A673 (cell line): Measurements from ENCODE around the gene MKNK2. TPM values are rescaled to one million over a fixed set of nuclear protein-coding genes. Genes with fewer than 3 reads are reported as not detected.

ENCODE experiments used
- BruUV-seq: library from RNA; stranded (reverse); fragments of 400-500 nt; replicated peaks from 2 replicates; lab custom pipeline; 2021; lab: Mats Ljungman, UMichigan
- CTCF ChIA-PET: fragments of 300-600 bp; sonication (Branson Sonifier 250); formaldehyde crosslinking; loops from one replicate; lab custom pipeline; 2022; ENCODE audit warnings: antibody characterized with exemption; lab: Charles Lee
- POLR2A ChIA-PET: fragments of 300-600 bp; sonication (Branson Sonifier 250); formaldehyde crosslinking; loops from one replicate; lab custom pipeline; 2022; ENCODE audit warnings: antibody characterized with exemption; ENCODE audit not compliant: low non-redundant PET; lab: Charles Lee
- DNase-seq: peaks from one replicate; pipeline ENCODE4 v3.0.0-alpha.2; 2015; ENCODE audit warnings: low spot score
- H3K27ac ChIP-seq: fragments of 200-600 bp; sonication (generic); 2 replicates; pipeline ENCODE4 v1.5.1; 2016; ENCODE audit warnings: mixed run types, low read depth, mild to moderate bottlenecking, mixed read lengths, antibody characterized with exemption, low read length; ENCODE audit not compliant: poor library complexity, severe bottlenecking
- H3K27me3 ChIP-seq: fragments of 200-600 bp; sonication (generic); replicated peaks from 2 replicates; pipeline ENCODE4 v1.6.1; 2017; ENCODE audit warnings: mixed run types, low read depth, mild to moderate bottlenecking, mixed read lengths, antibody characterized with exemption, low read length; ENCODE audit not compliant: insufficient read depth, poor library complexity
- H3K36me3 ChIP-seq: fragments of 200-600 bp; sonication (generic); 2 replicates; pipeline ENCODE4 v1.6.1; 2016; ENCODE audit warnings: mixed run types, mild to moderate bottlenecking, mixed read lengths, antibody characterized with exemption, low read length; ENCODE audit not compliant: insufficient read depth, poor library complexity, severe bottlenecking
- H3K4me1 ChIP-seq: fragments of 200-600 bp; sonication (generic); 2 replicates; pipeline ENCODE4 v1.6.1; 2017; ENCODE audit warnings: mixed run types, mild to moderate bottlenecking, mixed read lengths, antibody characterized with exemption, low read length; ENCODE audit not compliant: insufficient read depth, poor library complexity, severe bottlenecking
- H3K4me3 ChIP-seq: fragments of 200-600 bp; sonication (generic); 2 replicates; pipeline ENCODE4 v1.5.1; 2016; ENCODE audit warnings: low read depth, mixed run types, mild to moderate bottlenecking, mixed read lengths, low read length; ENCODE audit not compliant: poor library complexity, severe bottlenecking
- H3K9me3 ChIP-seq: fragments of 200-600 bp; sonication (generic); 2 replicates; pipeline ENCODE4 v1.6.1; 2016; ENCODE audit warnings: mixed run types, low read depth, mild to moderate bottlenecking, mixed read lengths, antibody characterized with exemption, low read length; ENCODE audit not compliant: poor library complexity, severe bottlenecking
- EZH2 ChIP-seq: fragments of 200-600 bp; sonication (generic); IDR thresholded peaks from 2 replicates; pipeline ENCODE4 v1.6.1; 2017; ENCODE audit warnings: borderline replicate concordance, low read depth, mild to moderate bottlenecking, mixed read lengths, antibody characterized with exemption, low read length; ENCODE audit not compliant: poor library complexity, severe bottlenecking
- intact Hi-C: fragments of 100-400 bp; cut with micrococcal nuclease; formaldehyde crosslinking; loops from one replicate; pipeline ENCODE4 v1.10.0; 2022; ENCODE audit not compliant: unreplicated experiment
- total RNA-seq: library from RNA; stranded (reverse); gene quantifications from 2 replicates; pipeline ENCODE4 v1.2.3, GENCODE V29; 2021
- TF ChIP-seq, protein P1 (sequence below): fragments of 300-800, 200-600 bp; sonication (generic); conservative IDR thresholded peaks from 2 replicates; pipeline ENCODE4 v1.5.1; 2017; ENCODE audit warnings: low read depth, mild to moderate bottlenecking, antibody characterized with exemption, low read length, moderate library complexity, mixed read lengths

Gene MKNK2
- total RNA-seq, 1 experiment from 2014 or later = 106 TPM

DNA sequence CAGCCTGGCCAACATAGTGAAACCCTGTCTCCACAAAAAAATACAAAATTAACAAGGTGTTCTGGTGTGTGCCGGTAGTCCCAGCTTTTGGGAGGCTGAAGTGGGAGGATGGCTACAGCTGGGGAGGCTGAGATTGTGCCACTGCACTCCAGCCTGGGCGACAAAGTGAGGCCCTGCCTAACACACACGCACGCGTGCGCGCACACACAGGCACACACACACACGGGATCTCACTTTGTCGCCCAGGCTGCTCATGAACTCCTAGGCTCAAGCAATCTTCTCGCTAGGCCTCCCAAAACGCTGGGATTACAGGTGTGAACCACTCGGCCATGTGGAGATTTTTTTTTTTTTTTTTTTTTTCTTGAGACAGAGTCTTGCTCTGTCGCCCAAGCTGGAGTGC, 32.3 kb downstream of the MKNK2 start:
- POLR2A ChIA-PET = interaction anchor here (0.6 kb wide), 1 partner anchor 23 kb away, joined by 3 read pairs; no protein-coding TSS in a partner anchor
- BruUV-seq = no TSS peak
- TF ChIP-seq, protein P1, sequence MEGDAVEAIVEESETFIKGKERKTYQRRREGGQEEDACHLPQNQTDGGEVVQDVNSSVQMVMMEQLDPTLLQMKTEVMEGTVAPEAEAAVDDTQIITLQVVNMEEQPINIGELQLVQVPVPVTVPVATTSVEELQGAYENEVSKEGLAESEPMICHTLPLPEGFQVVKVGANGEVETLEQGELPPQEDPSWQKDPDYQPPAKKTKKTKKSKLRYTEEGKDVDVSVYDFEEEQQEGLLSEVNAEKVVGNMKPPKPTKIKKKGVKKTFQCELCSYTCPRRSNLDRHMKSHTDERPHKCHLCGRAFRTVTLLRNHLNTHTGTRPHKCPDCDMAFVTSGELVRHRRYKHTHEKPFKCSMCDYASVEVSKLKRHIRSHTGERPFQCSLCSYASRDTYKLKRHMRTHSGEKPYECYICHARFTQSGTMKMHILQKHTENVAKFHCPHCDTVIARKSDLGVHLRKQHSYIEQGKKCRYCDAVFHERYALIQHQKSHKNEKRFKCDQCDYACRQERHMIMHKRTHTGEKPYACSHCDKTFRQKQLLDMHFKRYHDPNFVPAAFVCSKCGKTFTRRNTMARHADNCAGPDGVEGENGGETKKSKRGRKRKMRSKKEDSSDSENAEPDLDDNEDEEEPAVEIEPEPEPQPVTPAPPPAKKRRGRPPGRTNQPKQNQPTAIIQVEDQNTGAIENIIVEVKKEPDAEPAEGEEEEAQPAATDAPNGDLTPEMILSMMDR = no peak
- TF ChIP-seq EZH2 = no peak
- no peaks in the 10 kb centered on the region for H3K36me3 ChIP-seq
- DNase-seq = no peak
- H3K27ac ChIP-seq = no peak overlapping the region
- no peaks in the 10 kb centered on the region for H3K27me3 ChIP-seq
- no peaks in the 10 kb centered on the region for H3K9me3 ChIP-seq
- CTCF ChIA-PET = interaction anchor here (0.6 to 0.7 kb wide), 3 partner anchors 30 to 810 kb away, joined by 3 to 7 read pairs (median 5); no protein-coding TSS in a partner anchor
- no peaks in the 10 kb centered on the region for H3K4me1 ChIP-seq
- H3K4me3 ChIP-seq = no peak overlapping the region
- intact Hi-C loops = loop anchor here (1.0 kb wide), 1 partner anchor 51 kb away; no protein-coding TSS in a partner anchor

DNA sequence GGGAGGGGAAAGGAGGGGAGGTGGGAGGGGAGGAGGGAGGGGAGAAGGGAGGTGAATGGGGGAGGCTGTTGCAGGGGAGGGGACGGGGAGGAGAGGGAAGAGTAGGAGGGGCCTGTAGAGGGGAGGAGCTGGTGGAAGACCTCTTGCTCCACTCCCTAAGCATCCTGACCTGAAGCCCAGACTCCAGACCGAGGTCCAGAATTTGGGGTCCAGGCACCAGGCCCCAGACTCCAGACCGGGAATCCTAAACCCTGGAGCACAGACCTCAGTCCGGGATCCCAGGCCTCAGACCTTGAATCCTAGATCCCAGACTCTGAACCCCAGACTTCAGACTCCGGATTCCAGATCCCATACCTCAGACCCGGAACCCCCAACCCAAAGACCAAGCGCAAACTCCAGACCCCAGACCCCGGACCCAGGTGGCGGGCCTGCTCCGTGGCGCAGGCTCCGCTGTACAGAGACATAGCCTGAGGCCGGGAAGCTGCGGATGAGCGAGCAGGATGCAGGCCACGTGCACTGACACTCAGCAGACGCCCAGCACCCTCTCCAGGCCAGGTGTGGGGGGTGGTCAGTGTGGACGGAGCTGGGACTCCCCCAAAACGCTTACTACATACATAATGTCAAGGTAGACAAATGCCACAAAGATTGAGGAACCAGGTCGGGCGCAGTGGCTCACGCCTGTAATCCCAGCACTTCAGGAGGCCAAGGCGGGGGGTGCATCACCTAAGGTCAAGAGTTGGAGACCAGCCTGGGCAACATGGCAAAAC, 34.8 kb downstream of the MKNK2 start:
- ChIA-PET POLR2A (interaction anchor here (0.5 to 0.8 kb wide), 4 partner anchors 36 to 364 kb away, joined by 3 to 19 read pairs (median 3); no protein-coding TSS in a partner anchor), CTCF (interaction anchor here (0.5 kb wide), 1 partner anchor 88 kb away, joined by 3 read pairs; no protein-coding TSS in a partner anchor)
- Histone ChIP-seq H3K27ac (peak overlapping the region; percentile 40), H3K36me3 (peaks cover 6% of the 10 kb centered on the region), H3K4me1 (no peaks in the 10 kb centered on the region), H3K27me3 (no peaks in the 10 kb centered on the region), H3K9me3 (no peaks in the 10 kb centered on the region), H3K4me3 (peak overlapping the region; percentile 36)
- intact Hi-C loops = no loop called here
- BruUV-seq = no TSS peak
- TF ChIP-seq EZH2 = no peak
- peak; percentile 85 for DNase-seq

DNA sequence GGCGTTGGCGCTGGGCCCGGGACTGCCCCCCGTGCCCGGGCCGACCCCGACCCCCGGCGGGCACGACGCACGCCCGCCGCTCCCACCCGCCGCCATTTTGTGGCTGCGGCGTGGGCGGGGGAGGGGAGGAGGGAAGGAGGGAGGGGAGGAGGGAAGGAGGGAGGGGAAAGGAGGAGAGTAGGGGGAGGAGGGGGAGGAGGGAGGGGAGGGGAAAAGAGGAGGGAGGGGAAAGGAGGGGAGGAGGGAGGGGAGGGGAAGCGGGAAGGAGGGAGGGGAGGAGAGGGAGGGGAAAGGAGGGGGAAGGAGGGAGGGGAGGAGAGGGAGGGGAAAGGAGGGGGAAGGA, 35.5 kb downstream of the MKNK2 start, which contains the start of gene BTBD2:
BTBD2 (minus strand) TSS at position 107 of the 343 bp plus-strand sequence; CDS start at position 96, 11 bp downstream.
- peaks cover 6% of the 10 kb centered on the region for H3K36me3 ChIP-seq
- CTCF ChIA-PET = interaction anchor here (0.5 kb wide), 1 partner anchor 87 kb away, joined by 3 read pairs; no protein-coding TSS in a partner anchor
- H3K9me3 ChIP-seq = no peaks in the 10 kb centered on the region
- TF ChIP-seq, protein P1 = no peak
- DNase-seq = peak; percentile 88
- intact Hi-C loops = no loop called here
- H3K27ac ChIP-seq = peak within 1 kb of the TSS; percentile 67
- peak within 1 kb of the TSS; percentile 81 for H3K4me3 ChIP-seq
- POLR2A ChIA-PET = interaction anchor here (0.5 to 0.8 kb wide), 2 partner anchors 113 to 365 kb away, joined by 3 to 19 read pairs; no protein-coding TSS in a partner anchor
- H3K4me1 ChIP-seq = no peaks in the 10 kb centered on the region
- no TSS peak for BruUV-seq
- H3K27me3 ChIP-seq = no peaks in the 10 kb centered on the region
